Esophagus muscularis mucosa (tissue), 4 donors: ENCODE results near the gene TTBK2. TPM values are rescaled to one million over a fixed set of nuclear protein-coding genes. Genes with fewer than 3 reads are reported as not detected.

ENCODE experiments used
- DNase-seq: peaks from one replicate; pipeline ENCODE4 v3.0.0-alpha.2; 2017; ENCODE audit errors: extremely low spot score
- H3K27ac ChIP-seq, 4 donors: fragments of 200-600 bp; sonication (generic); replicated peaks in 1 of 4; 1 replicate in 3 of 4; 2 replicates in 1 of 4; pipeline ENCODE4 v1.5.1; 2016 to 2019; ENCODE audit warnings: mild to moderate bottlenecking in 1 of 4
- H3K27me3 ChIP-seq, 4 donors: fragments of 200-600 bp; sonication (generic); one replicate each; pipeline versions ENCODE4 v1.5.1 to v1.6.0; 2016 to 2019
- H3K36me3 ChIP-seq, 4 donors: fragments of 200-600 bp; sonication (generic); one replicate each; pipeline ENCODE4 v1.5.1; 2016 to 2019
- H3K4me1 ChIP-seq, 4 donors: fragments of 200-600 bp; sonication (generic); one replicate each; pipeline ENCODE4 v1.5.1; 2016 to 2019
- H3K4me3 ChIP-seq, 4 donors: fragments of 200-600 bp; sonication (generic); 1 replicate in 2 of 4; 2 replicates in 2 of 4; pipeline ENCODE4 v1.5.1; 2016 to 2019; ENCODE audit warnings: mild to moderate bottlenecking in 4 of 4, moderate library complexity in 1 of 4
- H3K9me3 ChIP-seq, 4 donors: fragments of 200-600 bp; sonication (generic); 1 replicate in 3 of 4; 2 replicates in 1 of 4; pipeline ENCODE4 v1.5.1; 2016 to 2019
- CTCF ChIP-seq, 3 experiments: fragments of 200-600 bp in 2 of 3; fragments of 450-650 bp in 1 of 3; sonication (generic) in 2 of 3; IDR thresholded peaks; one replicate each; pipeline ENCODE4 v1.5.1; 2017 to 2019; ENCODE audit warnings: antibody characterized with exemption in 3 of 3, mild to moderate bottlenecking in 2 of 3, moderate library complexity in 1 of 3
- EP300 ChIP-seq: sonication (generic); formaldehyde crosslinking; IDR thresholded peaks from one replicate; pipeline ENCODE4 v1.6.1; 2017; ENCODE audit warnings: antibody characterized with exemption
- POLR2A ChIP-seq: fragments of 450-650 bp; IDR thresholded peaks from one replicate; pipeline ENCODE4 v1.6.1; 2017; ENCODE audit warnings: antibody characterized with exemption, moderate library complexity, mild to moderate bottlenecking, low read depth
- POLR2AphosphoS5 ChIP-seq, 2 donors: sonication (generic); formaldehyde crosslinking; IDR thresholded peaks; one replicate each; pipeline ENCODE4 v1.6.1; 2017; ENCODE audit warnings: antibody characterized with exemption in 2 of 2
- WGBS: methylation state at CpG from one replicate; pipeline ENCODE4 v1.1.5; 2018; 5-methylcytosine and 5-hydroxymethylcytosine counted together
- intact Hi-C: fragments of 100-400 bp; cut with DNase I; formaldehyde crosslinking; loops from one replicate; pipeline ENCODE4 v1.15.1; 2023
- total RNA-seq, 4 donors: library from RNA; depleted of rRNA; stranded (reverse); fragments of >200 nt; gene quantifications; one replicate each; pipeline versions ENCODE4 v1.1.0 to v1.2.1, GENCODE V29; 2016

The TTBK2 gene
- total RNA-seq, 4 donors from 2014 or later, result 19.4 to 33.0 (median 25.1) TPM

DNA sequence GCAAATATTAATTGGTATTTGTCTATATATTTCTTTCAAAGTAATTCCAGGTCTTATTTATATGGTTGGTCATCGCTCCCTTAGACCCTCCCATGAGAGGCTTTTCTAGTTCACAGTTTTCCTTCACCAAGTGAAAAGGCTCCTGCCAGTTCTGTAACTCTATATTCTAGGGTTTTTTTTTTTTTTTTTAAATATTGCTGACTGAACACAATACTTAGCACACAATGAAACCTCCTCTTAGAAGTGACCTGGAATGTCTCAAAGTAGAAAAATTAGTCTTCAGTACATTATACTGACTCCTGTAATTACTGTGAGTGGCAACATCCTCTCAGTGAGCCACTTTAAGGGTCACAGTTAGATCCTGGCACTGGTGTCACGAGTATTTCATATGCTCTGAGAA is 135.0 kb downstream of the TTBK2 start:
- no peak for DNase-seq
- peaks cover 0 to 32% (median 13%) of the 10 kb centered on the region in 4 donors for H3K36me3 ChIP-seq
- TF ChIP-seq POLR2A (no peak), CTCF (IDR thresholded peaks at IDR 0.05) (no peak), POLR2AphosphoS5 (IDR thresholded peaks at IDR 0.05) (no peak), EP300 (no peak)

DNA sequence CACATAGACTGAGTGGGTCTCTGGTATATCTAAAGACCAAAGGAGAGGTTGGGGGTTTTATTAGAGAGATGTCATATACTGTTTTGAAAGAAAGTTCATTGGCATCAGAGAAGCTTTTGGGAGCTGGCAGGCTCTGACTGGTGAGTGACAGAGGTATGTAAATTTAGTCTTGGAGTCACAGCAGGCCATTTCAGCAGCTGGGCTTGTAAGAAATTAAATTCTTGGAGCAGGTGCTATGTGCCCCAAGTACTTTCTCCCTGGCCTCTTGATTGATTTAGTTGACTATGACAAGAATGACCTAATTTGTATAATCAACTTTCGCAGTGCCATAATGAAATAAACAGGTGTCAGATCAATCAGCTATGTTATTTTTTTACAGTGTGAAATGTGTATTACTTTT is 135.9 kb downstream of the TTBK2 start:
- no peak for DNase-seq
- H3K9me3 ChIP-seq, result no peaks in the 10 kb centered on the region
- no peak overlapping the region for H3K4me3 ChIP-seq
- H3K36me3 ChIP-seq, result peaks cover 0 to 25% (median 13%) of the 10 kb centered on the region in 4 donors
- no peaks in the 10 kb centered on the region for H3K4me1 ChIP-seq
- intact Hi-C loops, result no loop called here
- 73% methylated on average over 1 of the region's 1 CpG for WGBS
- no peak for TF ChIP-seq CTCF (IDR thresholded peaks at IDR 0.05)
- TF ChIP-seq EP300, result no peak
- TF ChIP-seq POLR2A, result no peak
- no peak for TF ChIP-seq POLR2AphosphoS5 (IDR thresholded peaks at IDR 0.05)
- no peaks in the 10 kb centered on the region for H3K27me3 ChIP-seq
- H3K27ac ChIP-seq, result no peak overlapping the region

More for the DNA sequence above, 135.0 kb downstream of the TTBK2 start:
- WGBS, result 98% methylated on average over 2 of the region's 2 CpGs
- intact Hi-C loops, result no loop called here
- H3K9me3 ChIP-seq, result no peaks in the 10 kb centered on the region
- H3K4me1 ChIP-seq, result no peaks in the 10 kb centered on the region
- no peak overlapping the region for H3K4me3 ChIP-seq
- H3K27ac ChIP-seq, result no peak overlapping the region
- H3K27me3 ChIP-seq, result no peaks in the 10 kb centered on the region

DNA sequence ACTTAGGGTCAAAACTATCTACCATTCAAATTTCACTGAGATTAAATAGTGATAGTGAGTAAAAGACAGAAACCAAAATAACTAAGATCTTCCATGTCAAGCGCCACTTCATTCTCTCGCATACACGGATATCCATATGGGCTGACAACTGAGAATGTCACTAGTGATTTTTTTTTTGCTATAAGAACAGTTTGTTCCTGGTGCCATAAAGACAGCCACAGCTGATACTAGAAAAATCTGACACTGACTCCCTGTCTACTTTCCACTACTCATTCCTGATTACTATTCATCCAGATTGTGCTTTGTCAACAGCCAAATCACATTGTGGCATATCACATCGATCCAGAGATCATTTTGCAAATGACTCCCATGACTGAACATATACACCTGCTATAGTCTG is 137.9 kb downstream of the TTBK2 start:
- no peaks in the 10 kb centered on the region for H3K4me1 ChIP-seq
- H3K27me3 ChIP-seq, result no peaks in the 10 kb centered on the region
- intact Hi-C loops, result no loop called here
- no peak overlapping the region for H3K4me3 ChIP-seq
- TF ChIP-seq CTCF (IDR thresholded peaks at IDR 0.05), result no peak
- no peak for TF ChIP-seq POLR2A
- TF ChIP-seq POLR2AphosphoS5 (IDR thresholded peaks at IDR 0.05), result no peak
- TF ChIP-seq EP300, result no peak
- 91% methylated on average over 4 of the region's 4 CpGs for WGBS
- no peak overlapping the region for H3K27ac ChIP-seq
- H3K9me3 ChIP-seq, result no peaks in the 10 kb centered on the region
- peaks cover 0 to 17% (median 13%) of the 10 kb centered on the region in 4 donors for H3K36me3 ChIP-seq
- DNase-seq, result no peak

GRCh38 chr15:42775416-42775815 is 145.2 kb downstream of the TTBK2 start:
- intact Hi-C loops, result loop anchor here (10.0 kb wide), 1 partner anchor 59 kb away; no protein-coding TSS in a partner anchor
- no peak for DNase-seq
- Histone ChIP-seq H3K9me3 (no peaks in the 10 kb centered on the region), H3K4me3 (no peak overlapping the region), H3K36me3 (peaks cover 0 to 41% (median 25%) of the 10 kb centered on the region in 4 donors), H3K4me1 (peaks cover 8 to 37% (median 30%) of the 10 kb centered on the region in 4 donors), H3K27ac (no peak overlapping the region), H3K27me3 (no peaks in the 10 kb centered on the region)
- TF ChIP-seq CTCF (IDR thresholded peaks at IDR 0.05), result no peak
- TF ChIP-seq POLR2A, result no peak
- no peak for TF ChIP-seq POLR2AphosphoS5 (IDR thresholded peaks at IDR 0.05)
- TF ChIP-seq EP300, result no peak
- WGBS, result 64% methylated on average over 2 of the region's 2 CpGs

DNA sequence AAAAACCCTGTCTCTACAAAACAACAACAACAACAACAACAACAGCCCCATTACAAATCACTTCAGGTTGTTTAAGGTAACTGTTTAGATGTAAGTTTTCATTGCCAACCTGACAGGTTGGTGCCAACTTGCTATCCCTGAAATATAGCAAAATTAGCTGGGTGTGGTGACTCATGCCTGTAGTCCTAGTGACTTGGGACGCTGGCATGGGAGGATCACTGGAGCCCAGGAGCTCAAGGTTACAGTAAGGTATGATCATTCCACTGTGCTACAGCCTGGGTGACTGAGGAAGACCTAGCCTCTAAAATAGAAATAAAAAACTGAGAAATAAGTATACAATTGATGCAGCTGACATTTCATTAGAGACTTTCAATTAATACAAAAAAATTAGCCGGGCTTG is 147.7 kb downstream of the TTBK2 start:
- H3K27me3 ChIP-seq, result no peaks in the 10 kb centered on the region
- H3K9me3 ChIP-seq, result no peaks in the 10 kb centered on the region
- no peak overlapping the region for H3K27ac ChIP-seq
- H3K4me3 ChIP-seq, result no peak overlapping the region
- WGBS, result 100% methylated on average over 2 of the region's 2 CpGs
- peaks cover 0 to 41% (median 25%) of the 10 kb centered on the region in 4 donors for H3K36me3 ChIP-seq
- intact Hi-C loops, result loop anchor here (10.0 kb wide), 1 partner anchor 62 kb away; no protein-coding TSS in a partner anchor
- no peak for DNase-seq
- H3K4me1 ChIP-seq, result peaks cover 8 to 39% (median 33%) of the 10 kb centered on the region in 4 donors
- TF ChIP-seq EP300 (no peak), CTCF (IDR thresholded peaks at IDR 0.05) (no peak), POLR2A (no peak), POLR2AphosphoS5 (IDR thresholded peaks at IDR 0.05) (no peak)
